NCI-H2107 treated with DMSO at 0.1 percent for 48 hours (cell line): ENCODE data around the gene TPSB2.

Experiments used
- DNase-seq: peaks from one replicate; lab custom pipeline; 2025; ENCODE audit not compliant: unreplicated experiment; lab: John Stamatoyannopoulos, UW

The TPSB2 gene

GRCh38 chr16:1220841-1221627, 8.9 kb downstream of the TPSB2 start:
- DNase-seq: no peak

DNA sequence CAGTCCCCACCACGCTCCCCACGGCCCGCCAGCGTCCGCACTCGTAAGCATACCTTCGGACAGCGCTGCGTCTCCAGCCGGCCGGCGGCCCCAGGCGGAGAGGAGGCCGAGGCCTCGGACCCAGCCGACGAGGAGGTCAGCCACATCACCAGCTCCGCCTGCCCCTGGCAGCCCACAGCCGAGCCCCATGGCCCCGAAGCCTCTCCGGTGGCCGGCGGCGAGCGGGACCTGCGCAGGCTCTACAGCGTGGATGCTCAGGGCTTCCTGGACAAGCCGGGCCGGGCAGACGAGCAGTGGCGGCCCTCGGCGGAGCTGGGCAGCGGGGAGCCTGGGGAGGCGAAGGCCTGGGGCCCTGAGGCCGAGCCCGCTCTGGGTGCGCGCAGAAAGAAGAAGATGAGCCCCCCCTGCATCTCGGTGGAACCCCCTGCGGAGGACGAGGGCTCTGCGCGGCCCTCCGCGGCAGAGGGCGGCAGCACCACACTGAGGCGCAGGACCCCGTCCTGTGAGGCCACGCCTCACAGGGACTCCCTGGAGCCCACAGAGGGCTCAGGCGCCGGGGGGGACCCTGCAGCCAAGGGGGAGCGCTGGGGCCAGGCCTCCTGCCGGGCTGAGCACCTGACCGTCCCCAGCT, 9.8 kb downstream of the TPSB2 start:
- DNase-seq: no peak

DNA sequence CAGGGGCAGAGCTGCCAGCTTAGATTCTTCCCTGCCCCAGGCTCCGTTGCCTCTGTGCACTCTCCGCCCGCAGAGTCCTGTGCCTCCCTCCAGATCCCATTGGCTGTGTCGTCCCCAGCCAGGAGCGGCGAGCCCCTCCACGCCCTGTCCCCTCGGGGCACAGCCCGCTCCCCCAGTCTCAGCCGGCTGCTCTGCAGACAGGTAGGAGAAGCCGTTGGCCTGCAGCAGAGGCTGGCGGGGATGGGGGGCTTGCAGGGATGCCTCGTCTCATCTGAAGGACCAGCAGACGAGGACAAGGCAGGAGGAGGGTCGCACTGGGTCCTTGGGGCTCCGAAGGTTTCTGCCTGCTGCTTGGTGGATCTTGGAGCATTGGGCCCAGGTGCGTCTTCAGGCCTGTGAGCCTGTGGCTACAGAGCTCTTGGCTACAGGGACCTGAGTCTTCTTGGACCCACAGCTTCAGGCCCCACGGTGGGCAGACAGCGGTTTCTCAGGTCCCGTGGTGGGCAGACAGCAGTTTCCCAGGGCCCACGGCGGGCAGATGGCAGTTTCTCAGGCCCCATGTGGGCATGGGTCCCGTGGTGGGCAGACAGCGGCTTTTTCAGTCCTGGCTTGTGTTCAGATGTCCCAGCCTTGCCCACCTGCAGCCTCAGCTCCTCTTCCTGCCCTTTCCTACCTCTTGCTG, 10.9 kb downstream of the TPSB2 start:
- no peak for DNase-seq

GRCh38 chr16:1218061-1218929, 11.7 kb downstream of the TPSB2 start:
- DNase-seq: no peak

DNA sequence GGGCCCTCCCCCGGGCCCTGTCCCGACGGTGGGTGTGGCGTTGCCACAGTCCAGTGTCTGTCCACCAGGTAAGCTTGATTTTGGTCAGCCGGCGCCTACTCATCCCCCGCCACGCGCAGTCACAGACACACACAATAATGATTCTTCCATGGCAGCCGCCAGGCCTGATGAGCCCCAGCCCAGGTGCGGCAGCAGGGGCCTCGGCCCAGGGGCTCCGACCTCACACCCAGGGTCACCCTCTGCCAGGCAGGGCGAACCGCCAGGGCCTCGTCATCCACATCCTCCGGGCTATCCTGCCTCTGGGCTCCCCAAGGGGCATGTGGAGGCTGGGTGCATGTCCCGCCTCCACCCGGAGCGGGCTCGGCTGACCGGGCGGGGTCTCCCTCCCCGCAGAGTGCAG, 12.5 kb downstream of the TPSB2 start:
- DNase-seq: no peak

DNA sequence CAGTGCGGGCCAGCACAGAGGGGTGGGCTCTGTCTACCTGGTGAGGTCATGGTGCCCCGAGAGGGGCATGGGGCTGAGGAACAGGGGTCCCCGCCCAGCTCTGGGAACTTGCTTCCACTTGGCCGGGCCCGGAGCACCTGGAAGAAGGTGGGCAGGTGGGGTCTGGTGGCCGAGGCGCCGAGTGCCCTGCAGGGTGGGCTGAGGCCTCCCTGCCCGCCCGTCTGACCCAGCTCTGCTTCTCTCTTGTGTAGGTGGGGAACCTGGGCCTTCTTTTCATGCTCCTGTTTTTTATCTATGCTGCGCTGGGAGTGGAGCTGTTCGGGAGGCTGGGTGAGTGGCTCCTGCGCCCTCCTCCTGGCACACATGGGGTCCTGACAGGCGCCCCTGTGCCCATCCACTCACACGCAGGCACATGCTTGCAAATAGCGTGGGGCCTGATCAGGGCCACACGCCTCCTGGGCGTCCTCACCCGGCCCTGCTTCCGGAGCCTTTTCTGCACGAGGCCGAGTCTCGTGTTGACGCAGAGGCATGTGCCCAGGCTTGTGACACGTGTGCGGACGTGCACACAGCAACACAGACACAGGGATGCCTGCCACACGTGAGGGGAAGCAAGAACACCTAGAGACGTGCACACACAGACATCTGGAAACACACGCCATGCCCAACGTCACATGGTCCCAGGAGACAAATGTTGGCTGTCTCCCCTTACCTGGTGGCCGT, 13.1 kb downstream of the TPSB2 start:
- no peak for DNase-seq

GRCh38 chr16:1216296-1216619, 13.7 kb downstream of the TPSB2 start:
- no peak for DNase-seq

- DNase-seq: no peak
These were observed 14.2 kb downstream of the TPSB2 start for GRCh38 chr16:1215574-1216295.

GRCh38 chr16:1214719-1215118, 15.3 kb downstream of the TPSB2 start:
- no peak for DNase-seq

GRCh38 chr16:1213796-1214372, 16.1 kb downstream of the TPSB2 start:
- no peak for DNase-seq

GRCh38 chr16:1213231-1213630, 16.8 kb downstream of the TPSB2 start:
- no peak for DNase-seq

- DNase-seq: no peak
These were observed 17.3 kb downstream of the TPSB2 start for GRCh38 chr16:1212616-1213194.

DNA sequence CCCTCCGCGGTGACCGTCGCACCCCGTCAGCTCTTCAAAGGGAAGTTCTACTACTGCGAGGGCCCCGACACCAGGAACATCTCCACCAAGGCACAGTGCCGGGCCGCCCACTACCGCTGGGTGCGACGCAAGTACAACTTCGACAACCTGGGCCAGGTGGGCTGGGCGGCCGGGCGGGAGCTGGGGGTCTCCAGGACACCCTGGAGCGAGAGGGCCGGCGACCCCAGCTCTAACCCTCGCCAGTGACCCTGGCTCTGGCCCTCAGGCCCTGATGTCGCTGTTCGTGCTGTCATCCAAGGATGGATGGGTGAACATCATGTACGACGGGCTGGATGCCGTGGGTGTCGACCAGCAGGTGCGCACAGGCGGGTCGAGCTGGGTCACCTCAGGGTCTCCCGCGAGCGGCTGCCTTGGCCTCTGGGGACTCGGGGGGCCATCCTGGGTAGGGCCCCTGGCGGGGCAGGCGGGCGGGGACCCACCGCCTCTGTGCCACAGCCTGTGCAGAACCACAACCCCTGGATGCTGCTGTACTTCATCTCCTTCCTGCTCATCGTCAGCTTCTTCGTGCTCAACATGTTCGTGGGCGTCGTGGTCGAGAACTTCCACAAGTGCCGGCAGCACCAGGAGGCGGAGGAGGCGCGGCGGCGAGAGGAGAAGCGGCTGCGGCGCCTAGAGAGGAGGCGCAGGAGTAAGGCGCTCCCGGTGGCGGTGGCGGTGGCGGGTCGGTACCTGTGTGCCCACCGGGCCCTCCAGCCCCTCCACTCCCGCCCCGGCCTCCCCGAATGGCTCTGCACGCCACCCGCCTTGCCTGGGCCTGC, 18.3 kb downstream of the TPSB2 start:
- no peak for DNase-seq

DNA sequence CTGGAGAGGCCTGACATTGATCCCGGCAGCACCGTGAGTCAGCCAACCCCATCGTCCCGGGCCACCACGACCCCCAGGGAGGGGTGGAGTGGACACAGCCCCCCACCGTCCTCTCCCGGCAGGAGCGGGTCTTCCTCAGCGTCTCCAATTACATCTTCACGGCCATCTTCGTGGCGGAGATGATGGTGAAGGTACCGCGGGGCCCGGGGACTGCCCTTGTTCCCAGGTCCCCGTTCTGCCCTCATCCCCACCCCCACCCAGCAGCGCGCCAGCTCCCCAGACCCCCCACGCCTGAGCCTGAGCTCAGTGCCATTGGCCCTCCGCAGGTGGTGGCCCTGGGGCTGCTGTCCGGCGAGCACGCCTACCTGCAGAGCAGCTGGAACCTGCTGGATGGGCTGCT, 19.5 kb downstream of the TPSB2 start:
- no peak for DNase-seq

DNA sequence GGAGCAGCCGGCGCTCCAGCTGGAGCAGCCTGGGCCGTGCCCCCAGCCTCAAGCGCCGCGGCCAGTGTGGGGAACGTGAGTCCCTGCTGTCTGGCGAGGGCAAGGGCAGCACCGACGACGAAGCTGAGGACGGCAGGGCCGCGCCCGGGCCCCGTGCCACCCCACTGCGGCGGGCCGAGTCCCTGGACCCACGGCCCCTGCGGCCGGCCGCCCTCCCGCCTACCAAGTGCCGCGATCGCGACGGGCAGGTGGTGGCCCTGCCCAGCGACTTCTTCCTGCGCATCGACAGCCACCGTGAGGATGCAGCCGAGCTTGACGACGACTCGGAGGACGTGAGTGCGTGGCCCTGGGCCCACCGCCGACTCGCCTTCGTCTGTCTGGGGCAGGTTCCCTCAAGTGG, 20.9 kb downstream of the TPSB2 start:
- no peak for DNase-seq

- DNase-seq: no peak
These were observed 21.6 kb downstream of the TPSB2 start for GRCh38 chr16:1208239-1208830.

- DNase-seq: no peak
These were observed 23.2 kb downstream of the TPSB2 start for GRCh38 chr16:1206786-1207185.

DNA sequence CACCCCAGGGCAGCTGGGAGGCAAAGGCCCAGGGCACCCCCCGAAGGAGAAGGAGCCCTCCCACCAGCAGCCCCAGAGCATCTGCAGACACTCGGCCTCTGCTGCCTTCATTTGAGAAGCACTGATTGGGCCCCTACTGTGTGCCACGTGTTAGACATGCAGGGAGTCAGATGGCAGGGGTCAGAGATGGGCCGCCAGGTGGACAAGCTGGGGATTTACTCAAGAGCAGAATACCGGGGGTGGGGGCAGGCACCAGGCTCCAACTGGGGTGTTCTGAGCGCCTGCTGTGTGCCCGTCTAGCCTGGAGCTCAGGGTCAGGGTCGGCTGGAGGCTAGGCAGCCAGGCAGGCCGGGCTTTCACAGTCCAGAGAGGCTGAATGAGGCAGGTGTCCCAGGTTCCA, 23.7 kb downstream of the TPSB2 start:
- DNase-seq: no peak
